ENCODE data around the gene RBPJL.
A peak's percentile ranks its signal among the peaks of the same experiment; 100 is the strongest.

The RBPJL gene

GRCh38 chr20:45293041-45294002 is 13.3 kb upstream of the RBPJL start:
- peak; percentile 85 for DNase-seq (ENCODE audit: low read depth, low spot score)

- DNase-seq (ENCODE audit: low read depth, low spot score): no peak
These were observed 12.7 kb upstream of the RBPJL start for GRCh38 chr20:45294003-45294368.

- DNase-seq (ENCODE audit: low read depth, low spot score): no peak
These were observed 12.0 kb upstream of the RBPJL start for GRCh38 chr20:45294659-45295058.

- DNase-seq (ENCODE audit: low read depth, low spot score): no peak
These were observed 8.7 kb upstream of the RBPJL start for GRCh38 chr20:45297786-45298497.

GRCh38 chr20:45299786-45300185 is 6.9 kb upstream of the RBPJL start:
- DNase-seq (ENCODE audit: low read depth, low spot score): no peak

GRCh38 chr20:45300961-45301360 is 5.7 kb upstream of the RBPJL start:
- peak; percentile 30 for DNase-seq (ENCODE audit: low read depth, low spot score)

- DNase-seq (ENCODE audit: low read depth, low spot score): no peak
These were observed 4.8 kb upstream of the RBPJL start for GRCh38 chr20:45301824-45302271.

- DNase-seq (ENCODE audit: low read depth, low spot score): no peak
These were observed 2.8 kb upstream of the RBPJL start for GRCh38 chr20:45303586-45304463.

- DNase-seq (ENCODE audit: low read depth, low spot score): no peak
These were observed 2.1 kb upstream of the RBPJL start for GRCh38 chr20:45304464-45304999.

GRCh38 chr20:45305262-45305661 is 1.4 kb upstream of the RBPJL start:
- DNase-seq (ENCODE audit: low read depth, low spot score): no peak

GRCh38 chr20:45307076-45307640 is 518 bp downstream of the RBPJL start:
- no peak for DNase-seq (ENCODE audit: low read depth, low spot score)

- no peak for DNase-seq (ENCODE audit: low read depth, low spot score)
These were observed 1.6 kb downstream of the RBPJL start, which contains the start of gene MATN4 for GRCh38 chr20:45308117-45308778. Gene MATN4 (minus strand): TSS chr20:45308299. CDS start chr20:45305582, 2,717 bp downstream.

- no peak for DNase-seq (ENCODE audit: low read depth, low spot score)
These were observed 2.4 kb downstream of the RBPJL start for GRCh38 chr20:45309075-45309474.

- peak; percentile 67 for DNase-seq (ENCODE audit: low read depth, low spot score)
These were observed 5.1 kb downstream of the RBPJL start for GRCh38 chr20:45311589-45312211.

GRCh38 chr20:45312241-45312640 is 5.6 kb downstream of the RBPJL start:
- DNase-seq (ENCODE audit: low read depth, low spot score): no peak

- no peak for DNase-seq (ENCODE audit: low read depth, low spot score)
These were observed 6.5 kb downstream of the RBPJL start for GRCh38 chr20:45313065-45313695.

GRCh38 chr20:45313943-45314342 is 7.3 kb downstream of the RBPJL start:
- DNase-seq (ENCODE audit: low read depth, low spot score): no peak

- no peak for DNase-seq (ENCODE audit: low read depth, low spot score)
These were observed 9.0 kb downstream of the RBPJL start for GRCh38 chr20:45315672-45316071.

Data from astrocyte of the hippocampus (primary cell).